Pancreas (tissue), 10 donors: ENCODE data around the gene SHISAL2A. TPM values are rescaled to one million over a fixed set of nuclear protein-coding genes. Genes with fewer than 3 reads are reported as not detected.

Experiments
- ATAC-seq, 4 donors: fragments of 200-7000 bp; cut with Tn5 transposase; one replicate each; pipeline versions ENCODE4 v1.8.0 to v1.9.1; 2020; ENCODE audit warnings: mild to moderate bottlenecking in 4 of 4, moderate library complexity in 4 of 4
- DNase-seq, 6 donors: peaks; one replicate each; pipeline ENCODE4 v3.0.0-alpha.2; 2020
- FAIRE-seq: peaks from 2 replicates; lab custom pipeline; 2012; peaks lifted over from hg19 to GRCh38; lab: Jason Lieb, UNC
- H3K27ac ChIP-seq, 4 donors: fragments of 200-600 bp; sonication (generic); 1 replicate in 3 of 4; 2 replicates in 1 of 4; pipeline versions ENCODE4 v1.5.0 to v1.8.0; 2020
- H3K27me3 ChIP-seq, 4 donors: fragments of 200-600 bp; one replicate each; pipeline ENCODE4 v1.8.0; 2021
- H3K36me3 ChIP-seq, 3 donors: fragments of 200-600 bp; sonication (generic) in 1 of 3; one replicate each; pipeline versions ENCODE4 v1.5.0 to v1.8.0; 2020 to 2021
- H3K4me1 ChIP-seq, 3 donors: fragments of 200-600 bp; one replicate each; pipeline ENCODE4 v1.8.0; 2021
- H3K4me3 ChIP-seq, 4 donors: fragments of 200-600 bp; sonication (generic) in 2 of 4; one replicate each; pipeline versions ENCODE4 v1.5.0 to v1.8.0; 2020 to 2021
- H3K9me3 ChIP-seq, 4 donors: fragments of 200-600 bp; one replicate each; pipeline ENCODE4 v1.8.0; 2021
- WGBS, 2 donors: extraction: QIAGEN DNeasy Blood & Tissue Kit; methylation state at CpG; one replicate each; pipeline ENCODE4 v1.1.7; 2013; 5-methylcytosine and 5-hydroxymethylcytosine counted together
- intact Hi-C, 3 donors: fragments of 100-400 bp; cut with DNase I; formaldehyde crosslinking; loops; one replicate each; pipeline versions ENCODE4 v1.11.1 to v1.14.2; 2022
- polyA plus RNA-seq, 2 donors: library from polyadenylated mRNA; stranded (reverse); fragments of 200-250 nt; gene quantifications; one replicate each; pipeline ENCODE4 v1.2.3, GENCODE V29; 2013
- total RNA-seq, 6 donors: library from RNA; stranded (reverse); fragmentation: NEBNext Ultra II Directional in 4 of 6; extraction: Animal tissue kit (Norgen Biotek cat#: 25700) in 4 of 6; gene quantifications; one replicate each; pipeline versions ENCODE4 v1.2.1 to v1.2.4, GENCODE V29; 2021 to 2023
- TF ChIP-seq, protein P1 (sequence below), 4 donors: fragments of 200-600 bp; sonication (generic) in 3 of 4; IDR thresholded peaks; one replicate each; pipeline versions ENCODE4 v1.5.0 to v1.8.0; 2021; ENCODE audit warnings: antibody characterized with exemption in 4 of 4
- donor health status: healthy with polysubstance abuse.
- donor health status: DM: no; HTN: no; CAD: no; lungs with moderate emphysema.
- donor health status: DM: no; HTN: no; CAD: no.
- donor health status: control.
- donor health status: control.
- donor health status: Bipolar disorder and iron deficiency.
- donor health status: DM: yes; HTN: yes; CAD: no.
- donor health status: DM: no; HTN: no; CAD: no.
- donor health status: DM: no; HTN: no; CAD: no.
- donor health status: DM: yes; HTN: yes; CAD: no.

SHISAL2A gene
- total and polyA plus RNA-seq, 8 donors: 0.19 to 0.66 (median 0.42) TPM; not detected in 3

DNA sequence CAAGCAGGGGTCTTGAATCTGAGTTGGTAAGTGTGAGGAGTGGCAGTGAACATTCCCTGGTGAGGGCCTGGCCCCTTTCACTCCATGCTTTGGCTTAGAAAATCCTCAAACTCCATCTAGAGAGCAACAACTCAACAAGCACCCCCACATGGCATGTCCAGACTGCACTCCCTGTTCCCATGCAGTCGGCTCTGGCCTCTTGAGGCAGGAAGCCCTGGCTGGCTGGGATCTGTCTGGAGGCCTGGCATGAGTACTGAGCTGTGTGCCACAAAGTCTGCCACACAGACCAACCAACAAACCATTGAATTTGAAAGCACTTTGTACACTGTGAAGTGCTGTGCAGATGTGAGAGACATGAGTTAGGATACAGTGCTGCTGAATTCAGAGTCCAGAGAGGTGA lies 40.0 kb downstream of the SHISAL2A start:
- no peak for FAIRE-seq
- no peak for ATAC-seq

DNA sequence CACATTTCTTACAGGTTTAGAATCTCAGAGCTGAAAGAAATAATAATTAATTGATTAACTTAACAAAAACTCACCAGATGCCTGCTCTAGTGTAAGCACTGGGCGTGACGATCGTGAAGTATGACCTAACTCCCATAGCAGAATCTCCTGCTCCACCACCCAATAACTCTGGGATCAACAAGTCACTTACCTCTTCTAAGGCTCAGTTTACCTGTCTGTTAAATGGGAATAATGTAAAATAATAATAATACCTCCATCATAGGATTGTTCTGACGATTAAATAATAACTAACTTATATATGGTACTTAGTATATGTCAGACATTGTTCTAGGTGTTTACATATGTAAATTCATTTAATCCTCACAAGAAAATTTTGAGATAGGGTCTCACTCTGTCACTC lies 40.5 kb downstream of the SHISAL2A start:
- 84% methylated on average over 4 of the region's 4 CpGs for WGBS, 2 donors

More for the DNA sequence above, 40.0 kb downstream of the SHISAL2A start:
- 26 to 33% methylated on average over 1 of the region's 1 CpG for WGBS, 2 donors
- H3K27ac ChIP-seq: no peak overlapping the region
- no peaks in the 10 kb centered on the region for H3K36me3 ChIP-seq
- no peak for DNase-seq
- TF ChIP-seq, protein P1, sequence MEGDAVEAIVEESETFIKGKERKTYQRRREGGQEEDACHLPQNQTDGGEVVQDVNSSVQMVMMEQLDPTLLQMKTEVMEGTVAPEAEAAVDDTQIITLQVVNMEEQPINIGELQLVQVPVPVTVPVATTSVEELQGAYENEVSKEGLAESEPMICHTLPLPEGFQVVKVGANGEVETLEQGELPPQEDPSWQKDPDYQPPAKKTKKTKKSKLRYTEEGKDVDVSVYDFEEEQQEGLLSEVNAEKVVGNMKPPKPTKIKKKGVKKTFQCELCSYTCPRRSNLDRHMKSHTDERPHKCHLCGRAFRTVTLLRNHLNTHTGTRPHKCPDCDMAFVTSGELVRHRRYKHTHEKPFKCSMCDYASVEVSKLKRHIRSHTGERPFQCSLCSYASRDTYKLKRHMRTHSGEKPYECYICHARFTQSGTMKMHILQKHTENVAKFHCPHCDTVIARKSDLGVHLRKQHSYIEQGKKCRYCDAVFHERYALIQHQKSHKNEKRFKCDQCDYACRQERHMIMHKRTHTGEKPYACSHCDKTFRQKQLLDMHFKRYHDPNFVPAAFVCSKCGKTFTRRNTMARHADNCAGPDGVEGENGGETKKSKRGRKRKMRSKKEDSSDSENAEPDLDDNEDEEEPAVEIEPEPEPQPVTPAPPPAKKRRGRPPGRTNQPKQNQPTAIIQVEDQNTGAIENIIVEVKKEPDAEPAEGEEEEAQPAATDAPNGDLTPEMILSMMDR (IDR thresholded peaks at IDR 0.05): no peak
- intact Hi-C loops: no loop called here
- no peak overlapping the region for H3K4me3 ChIP-seq
- no peaks in the 10 kb centered on the region for H3K27me3 ChIP-seq
- H3K4me1 ChIP-seq: no peaks in the 10 kb centered on the region
- no peaks in the 10 kb centered on the region for H3K9me3 ChIP-seq

GRCh38 chr1:52674497-52675384 lies 41.8 kb downstream of the SHISAL2A start:
- no peak overlapping the region for H3K4me3 ChIP-seq
- no peaks in the 10 kb centered on the region for H3K9me3 ChIP-seq
- ATAC-seq: peak in 2 of 4 donors; percentile 18 to 32
- no peaks in the 10 kb centered on the region for H3K27me3 ChIP-seq
- H3K27ac ChIP-seq: no peak overlapping the region
- WGBS, 2 donors: 65 to 70% methylated on average over 6 of the region's 6 CpGs
- no peak for DNase-seq
- H3K36me3 ChIP-seq: no peaks in the 10 kb centered on the region
- intact Hi-C loops: no loop called here
- H3K4me1 ChIP-seq: no peaks in the 10 kb centered on the region
- FAIRE-seq: no peak
- TF ChIP-seq, protein P1 (IDR thresholded peaks at IDR 0.05): no peak

More for the DNA sequence above, 40.5 kb downstream of the SHISAL2A start:
- Histone ChIP-seq H3K9me3 (no peaks in the 10 kb centered on the region), H3K36me3 (no peaks in the 10 kb centered on the region), H3K27ac (no peak overlapping the region), H3K4me1 (no peaks in the 10 kb centered on the region), H3K4me3 (no peak overlapping the region), H3K27me3 (no peaks in the 10 kb centered on the region)
- no peak for ATAC-seq
- TF ChIP-seq, protein P1 (IDR thresholded peaks at IDR 0.05): no peak
- FAIRE-seq: no peak
- DNase-seq: no peak
- intact Hi-C loops: no loop called here

GRCh38 chr1:52676249-52676903 lies 43.4 kb downstream of the SHISAL2A start:
- FAIRE-seq (no peak), DNase-seq (peak in 1 of 6 donors; percentile 48), ATAC-seq (peak in 3 of 4 donors; percentile 17 to 90 (median 73))
- WGBS, 2 donors: 85 to 88% methylated on average over 8 of the region's 8 CpGs
- intact Hi-C loops: no loop called here
- Histone ChIP-seq H3K9me3 (no peaks in the 10 kb centered on the region), H3K4me1 (no peaks in the 10 kb centered on the region), H3K27me3 (no peaks in the 10 kb centered on the region), H3K36me3 (no peaks in the 10 kb centered on the region), H3K4me3 (no peak overlapping the region), H3K27ac (no peak overlapping the region)
- TF ChIP-seq, protein P1 (IDR thresholded peaks at IDR 0.05): no peak
